Glutamatergic neuron (in vitro differentiated cells): ENCODE results near the gene MANEAL. TPM values are rescaled to one million over a fixed set of nuclear protein-coding genes. Genes with fewer than 3 reads are reported as not detected.

Experiments used
- DNase-seq: peaks from one replicate; pipeline ENCODE4 v3.0.0; 2022
- H3K27ac Mint-ChIP-seq: one replicate; pipeline ENCODE4 v1.8.0; 2020; ENCODE audit warnings: mild to moderate bottlenecking, mixed read lengths, inconsistent platforms; ENCODE audit not compliant: unreplicated experiment
- H3K27me3 Mint-ChIP-seq: one replicate; pipeline ENCODE4 v1.8.0; 2020; ENCODE audit warnings: mild to moderate bottlenecking, moderate library complexity, mixed read lengths, inconsistent platforms; ENCODE audit not compliant: unreplicated experiment
- H3K36me3 Mint-ChIP-seq: one replicate; pipeline ENCODE4 v1.8.0; 2020; ENCODE audit warnings: mild to moderate bottlenecking, mixed read lengths, inconsistent platforms; ENCODE audit not compliant: unreplicated experiment
- H3K4me1 Mint-ChIP-seq: one replicate; pipeline ENCODE4 v1.8.0; 2020; ENCODE audit warnings: mild to moderate bottlenecking, low read depth, mixed read lengths, inconsistent platforms; ENCODE audit not compliant: unreplicated experiment
- H3K4me3 Mint-ChIP-seq: one replicate; pipeline ENCODE4 v1.8.0; 2020; ENCODE audit warnings: mild to moderate bottlenecking, mixed read lengths, inconsistent platforms; ENCODE audit not compliant: unreplicated experiment
- H3K9me3 Mint-ChIP-seq: one replicate; pipeline ENCODE4 v1.8.0; 2020; ENCODE audit warnings: mild to moderate bottlenecking, moderate library complexity, mixed read lengths, inconsistent platforms; ENCODE audit not compliant: unreplicated experiment
- total RNA-seq: library from RNA; stranded (reverse); fragmentation: NEBNext Ultra II Directional; extraction: Animal tissue kit (Norgen Biotek cat#: 25700); gene quantifications from one replicate; pipeline ENCODE4 v1.2.1, GENCODE V29; 2021; ENCODE audit not compliant: unreplicated experiment
- TF ChIP-seq, protein P1 (sequence below): fragments of 200-600 bp; sonication (generic); IDR thresholded peaks from one replicate; pipeline ENCODE4 v1.5.0; 2021; ENCODE audit not compliant: partially characterized antibody, unreplicated experiment

Gene MANEAL
- total RNA-seq, 1 donor from 2014 or later = 112 TPM

DNA sequence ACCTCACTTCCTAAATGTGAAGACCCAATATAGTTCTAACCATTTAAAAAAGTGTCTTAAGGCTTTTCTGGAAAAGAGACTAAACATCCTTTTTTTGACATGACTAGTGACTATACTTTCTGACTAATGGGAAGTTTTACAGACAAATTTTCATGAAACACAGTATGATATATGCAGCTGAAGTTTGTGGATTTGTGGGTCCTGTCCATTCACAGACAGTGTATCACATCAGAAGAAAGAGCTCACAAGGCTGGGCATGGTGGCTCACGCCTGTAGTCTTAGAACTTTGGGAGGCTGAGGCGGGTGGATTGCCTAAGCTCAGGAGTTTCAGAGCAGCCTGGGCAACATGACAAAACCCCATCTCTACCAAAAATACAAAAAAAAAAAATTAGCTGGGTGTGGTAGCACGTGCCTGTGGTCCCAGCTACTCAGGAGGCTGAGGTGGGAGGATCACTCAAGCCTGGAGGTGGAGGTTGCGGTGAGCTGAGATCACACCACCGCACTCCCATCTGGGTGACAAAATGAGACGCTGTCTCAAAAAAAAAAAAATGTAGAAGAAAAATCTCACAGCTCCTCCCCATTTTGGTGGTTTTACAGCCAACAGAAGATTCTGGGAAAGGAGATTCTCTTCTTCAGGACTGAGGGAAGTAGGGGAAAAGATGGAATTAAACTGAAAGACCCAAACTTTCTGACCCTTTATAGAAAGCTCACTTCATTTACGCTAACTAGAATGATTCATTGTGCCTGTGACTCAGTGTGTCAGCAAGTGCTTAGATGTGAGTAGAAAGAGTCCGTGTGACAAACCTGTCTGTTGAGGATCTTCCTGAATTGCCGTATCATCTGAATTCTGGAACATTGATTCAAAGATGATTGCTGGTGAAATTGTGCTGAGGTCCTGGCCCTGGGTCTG, 29.5 kb downstream of the MANEAL start:
- H3K4me3 Mint-ChIP-seq = no peak overlapping the region
- H3K4me1 Mint-ChIP-seq = no peaks in the 10 kb centered on the region
- H3K27me3 Mint-ChIP-seq = no peaks in the 10 kb centered on the region
- no peaks in the 10 kb centered on the region for H3K9me3 Mint-ChIP-seq
- no peak for DNase-seq
- H3K36me3 Mint-ChIP-seq = no peaks in the 10 kb centered on the region
- TF ChIP-seq, protein P1, sequence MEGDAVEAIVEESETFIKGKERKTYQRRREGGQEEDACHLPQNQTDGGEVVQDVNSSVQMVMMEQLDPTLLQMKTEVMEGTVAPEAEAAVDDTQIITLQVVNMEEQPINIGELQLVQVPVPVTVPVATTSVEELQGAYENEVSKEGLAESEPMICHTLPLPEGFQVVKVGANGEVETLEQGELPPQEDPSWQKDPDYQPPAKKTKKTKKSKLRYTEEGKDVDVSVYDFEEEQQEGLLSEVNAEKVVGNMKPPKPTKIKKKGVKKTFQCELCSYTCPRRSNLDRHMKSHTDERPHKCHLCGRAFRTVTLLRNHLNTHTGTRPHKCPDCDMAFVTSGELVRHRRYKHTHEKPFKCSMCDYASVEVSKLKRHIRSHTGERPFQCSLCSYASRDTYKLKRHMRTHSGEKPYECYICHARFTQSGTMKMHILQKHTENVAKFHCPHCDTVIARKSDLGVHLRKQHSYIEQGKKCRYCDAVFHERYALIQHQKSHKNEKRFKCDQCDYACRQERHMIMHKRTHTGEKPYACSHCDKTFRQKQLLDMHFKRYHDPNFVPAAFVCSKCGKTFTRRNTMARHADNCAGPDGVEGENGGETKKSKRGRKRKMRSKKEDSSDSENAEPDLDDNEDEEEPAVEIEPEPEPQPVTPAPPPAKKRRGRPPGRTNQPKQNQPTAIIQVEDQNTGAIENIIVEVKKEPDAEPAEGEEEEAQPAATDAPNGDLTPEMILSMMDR = no peak
- H3K27ac Mint-ChIP-seq = no peak overlapping the region

DNA sequence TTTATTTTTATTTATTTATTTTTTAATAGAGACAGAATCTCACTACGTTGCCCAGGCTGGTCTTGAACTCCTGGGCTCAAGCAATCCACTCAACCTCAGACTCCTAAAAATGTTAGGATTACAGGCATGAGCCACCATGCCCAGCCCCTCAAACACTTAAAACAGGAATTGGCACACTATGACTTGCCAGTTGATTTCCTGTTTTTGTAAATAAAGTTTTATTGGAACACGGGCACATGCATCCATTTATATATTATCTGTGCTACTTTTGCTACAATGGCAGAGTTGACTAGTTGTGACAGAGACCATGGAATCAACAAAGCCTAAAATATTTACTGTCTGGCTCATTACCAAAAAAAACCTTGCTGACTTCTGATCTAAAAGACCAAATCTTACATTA, 30.4 kb downstream of the MANEAL start:
- no peak overlapping the region for H3K4me3 Mint-ChIP-seq
- no peaks in the 10 kb centered on the region for H3K27me3 Mint-ChIP-seq
- no peak overlapping the region for H3K27ac Mint-ChIP-seq
- no peaks in the 10 kb centered on the region for H3K9me3 Mint-ChIP-seq
- H3K4me1 Mint-ChIP-seq = no peaks in the 10 kb centered on the region
- H3K36me3 Mint-ChIP-seq = no peaks in the 10 kb centered on the region
- TF ChIP-seq, protein P1 = no peak
- DNase-seq = no peak

DNA sequence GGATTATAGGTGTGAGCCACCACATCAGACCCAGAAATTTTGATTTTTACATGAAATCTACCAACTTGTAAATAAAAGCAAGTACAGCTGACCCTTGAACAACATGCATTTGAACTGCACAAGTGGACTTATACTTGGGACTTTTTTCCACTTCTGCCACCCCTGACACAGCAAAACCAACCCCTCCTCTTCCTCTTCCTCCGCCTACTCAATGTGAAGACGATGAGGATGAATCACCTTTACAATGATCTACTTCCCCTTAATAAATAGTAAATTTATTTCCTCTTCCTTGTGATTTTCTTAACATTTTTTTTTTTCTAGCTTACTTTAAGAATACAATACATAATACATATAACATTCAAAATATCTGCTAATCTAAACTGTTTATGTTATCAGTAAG, 31.9 kb downstream of the MANEAL start:
- TF ChIP-seq, protein P1 = no peak
- no peaks in the 10 kb centered on the region for H3K36me3 Mint-ChIP-seq
- no peak overlapping the region for H3K27ac Mint-ChIP-seq
- no peak overlapping the region for H3K4me3 Mint-ChIP-seq
- H3K9me3 Mint-ChIP-seq = no peaks in the 10 kb centered on the region
- no peak for DNase-seq
- no peaks in the 10 kb centered on the region for H3K27me3 Mint-ChIP-seq
- H3K4me1 Mint-ChIP-seq = no peaks in the 10 kb centered on the region

DNA sequence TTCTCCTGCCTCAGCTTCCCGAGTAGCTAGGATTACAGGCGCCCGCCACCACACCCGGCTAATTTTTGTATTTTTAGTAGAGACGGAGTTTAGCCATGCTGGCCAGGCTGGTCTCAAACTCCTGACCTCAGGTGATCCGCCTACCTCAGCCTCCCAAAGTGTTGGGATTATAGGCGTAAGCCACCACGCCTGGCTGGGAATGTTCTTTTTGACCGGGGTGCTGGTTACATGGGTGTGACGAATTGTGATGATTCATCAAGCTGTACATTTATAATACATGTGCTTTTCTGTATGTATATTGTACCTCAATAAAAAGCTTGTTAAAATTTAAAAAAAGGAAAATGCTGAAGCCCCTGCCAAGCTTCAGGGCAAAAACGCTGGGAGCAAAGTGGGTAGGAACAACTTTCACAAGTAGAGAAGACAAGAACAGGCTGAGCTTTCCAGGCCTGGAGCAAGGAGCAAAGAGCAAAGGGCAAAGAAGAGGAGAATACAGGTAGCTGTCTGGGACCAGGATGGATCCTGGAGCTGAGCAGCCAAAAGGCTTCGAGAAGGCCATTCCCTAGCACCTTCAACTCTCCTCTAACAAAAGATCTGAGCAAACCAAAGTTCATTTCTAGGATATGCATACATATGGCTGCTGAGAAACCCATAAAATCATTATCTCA, 34.9 kb downstream of the MANEAL start:
- Mint-ChIP-seq H3K27ac (no peak overlapping the region), H3K36me3 (no peaks in the 10 kb centered on the region)

More for the DNA sequence above, 34.9 kb downstream of the MANEAL start:
- H3K27me3 Mint-ChIP-seq = no peaks in the 10 kb centered on the region
- no peaks in the 10 kb centered on the region for H3K9me3 Mint-ChIP-seq
- no peak for DNase-seq
- no peak overlapping the region for H3K4me3 Mint-ChIP-seq
- H3K4me1 Mint-ChIP-seq = no peaks in the 10 kb centered on the region
- TF ChIP-seq, protein P1 = no peak
